Measurements from ENCODE around the gene KRAS.

DNA sequence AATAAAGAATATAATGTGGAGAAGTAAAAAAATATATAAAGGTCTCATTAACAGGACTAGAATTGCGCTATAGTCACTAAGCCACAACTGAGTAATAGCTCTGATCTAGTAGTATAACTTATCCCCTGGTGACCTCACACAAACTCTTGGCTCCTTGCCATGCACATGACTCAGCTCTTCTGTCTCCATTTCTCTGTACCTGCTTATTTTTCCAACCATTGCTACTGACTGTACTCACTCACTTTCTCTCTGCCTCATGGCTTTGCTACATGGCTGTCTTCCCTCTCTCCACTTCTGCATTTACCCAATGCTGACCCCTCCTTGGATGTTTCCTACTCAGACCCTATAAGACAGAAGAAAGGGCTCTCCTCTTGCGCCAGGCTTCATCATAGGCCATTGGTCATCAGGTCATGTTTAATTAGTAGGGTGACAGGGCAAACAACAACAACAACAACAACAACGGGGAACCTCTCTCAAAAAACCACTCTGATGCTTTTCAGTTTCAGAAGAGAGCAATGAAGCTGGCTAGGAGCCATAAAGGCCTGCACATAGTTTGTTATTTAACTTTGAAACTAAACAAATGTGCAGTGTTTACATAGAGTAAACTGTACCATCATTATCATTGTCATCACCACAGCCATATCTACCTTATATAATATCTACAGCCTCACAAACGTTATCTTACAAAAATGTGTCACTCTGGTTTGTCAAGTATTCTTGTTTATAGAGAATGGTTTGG, 25.6 kb upstream of the KRAS start:
- TF ChIP-seq POLR2AphosphoS5 (IDR thresholded peaks at IDR 0.05; ENCODE audit: low read depth, low read length) (no peak), POLR2A (IDR thresholded peaks at IDR 0.05; ENCODE audit: low read depth, low read length) (no peak)

All from GM12891 (cell line).